Measurements from ENCODE around the gene MSL2.
"Not testable (repeated sequence)": the region's sequence is repeated elsewhere in the genome, so short reads cannot be mapped to it uniquely, and the experiment has no call there.

MSL2 gene

GRCh38 chr3:136134091-136134490 is 62.0 kb downstream of the MSL2 start:
- no peaks in the 10 kb centered on the region for H3F3A ChIP-seq (ENCODE audit: insufficient read depth, low read length)
- no peaks in the 10 kb centered on the region for H3K27me3 ChIP-seq (ENCODE audit: insufficient read depth, low read length)
- no peak overlapping the region for H2AFZ ChIP-seq (ENCODE audit: low read length)
- no peak overlapping the region for H3K27ac ChIP-seq (ENCODE audit: low read depth, low read length, poor library complexity, severe bottlenecking)
- peaks cover 7% of the 10 kb centered on the region for H3K4me1 ChIP-seq (ENCODE audit: insufficient read depth, low read length, severe bottlenecking)
- no peak overlapping the region for H3K4me3 ChIP-seq (ENCODE audit: low read depth, low read length, poor library complexity, severe bottlenecking)
- H3K9ac ChIP-seq (ENCODE audit: low read length): no peak overlapping the region
- H4K20me1 ChIP-seq (ENCODE audit: insufficient read depth, low read length): no peaks in the 10 kb centered on the region
- TF ChIP-seq EZH2 (IDR thresholded peaks at IDR 0.05; ENCODE audit: borderline replicate concordance, low read length): no peak
- TF ChIP-seq CTCF (IDR thresholded peaks at IDR 0.05; ENCODE audit: low read length): no peak
- H3K36me3 ChIP-seq (ENCODE audit: insufficient read depth, low read length): no peaks in the 10 kb centered on the region
- H3K4me2 ChIP-seq (ENCODE audit: low read length): no peak overlapping the region
- no peaks in the 10 kb centered on the region for H3K79me2 ChIP-seq (ENCODE audit: insufficient read depth, low read length)
- H3K9me3 ChIP-seq (ENCODE audit: low read length): no peaks in the 10 kb centered on the region
- no peaks in the 10 kb centered on the region for H3K9me2 ChIP-seq (ENCODE audit: low read depth, low read length)

DNA sequence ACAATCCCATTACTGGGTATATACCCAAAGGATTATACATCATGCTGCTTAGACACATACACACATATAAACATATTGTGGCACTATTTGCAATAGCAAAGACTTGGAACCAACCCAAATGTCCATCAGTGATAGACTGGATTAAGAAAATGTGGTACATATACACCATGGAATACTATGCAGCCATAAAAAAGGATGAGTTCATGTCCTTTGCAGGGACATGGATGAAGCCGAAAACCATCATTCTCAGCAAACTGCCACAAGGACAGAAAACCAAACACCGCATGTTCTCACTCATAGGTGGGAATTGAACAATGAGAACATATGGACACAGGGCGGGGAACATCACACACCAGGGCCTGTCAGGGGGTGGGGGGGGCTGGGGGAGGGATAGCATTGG is 64.5 kb downstream of the MSL2 start:
- not testable (repeated sequence) for H3K9me3 ChIP-seq (ENCODE audit: low read length); H3F3A ChIP-seq (ENCODE audit: insufficient read depth, low read length); H4K20me1 ChIP-seq (ENCODE audit: insufficient read depth, low read length); H3K4me3 ChIP-seq (ENCODE audit: low read depth, low read length, poor library complexity, severe bottlenecking); H3K9ac ChIP-seq (ENCODE audit: low read length); H3K27me3 ChIP-seq (ENCODE audit: insufficient read depth, low read length); H2AFZ ChIP-seq (ENCODE audit: low read length); H3K4me2 ChIP-seq (ENCODE audit: low read length); H3K36me3 ChIP-seq (ENCODE audit: insufficient read depth, low read length); H3K79me2 ChIP-seq (ENCODE audit: insufficient read depth, low read length); H3K9me2 ChIP-seq (ENCODE audit: low read depth, low read length); H3K4me1 ChIP-seq (ENCODE audit: insufficient read depth, low read length, severe bottlenecking); H3K27ac ChIP-seq (ENCODE audit: low read depth, low read length, poor library complexity, severe bottlenecking)

GRCh38 chr3:136122006-136122405 is 74.1 kb downstream of the MSL2 start:
- Histone ChIP-seq H4K20me1 (ENCODE audit: insufficient read depth, low read length) (no peaks in the 10 kb centered on the region), H3K79me2 (ENCODE audit: insufficient read depth, low read length) (no peaks in the 10 kb centered on the region), H3K4me3 (ENCODE audit: low read depth, low read length, poor library complexity, severe bottlenecking) (no peak overlapping the region), H3K9me2 (ENCODE audit: low read depth, low read length) (no peaks in the 10 kb centered on the region), H3K27me3 (ENCODE audit: insufficient read depth, low read length) (no peaks in the 10 kb centered on the region; the same call in 1 of the 2 replicates), H3F3A (ENCODE audit: insufficient read depth, low read length) (no peaks in the 10 kb centered on the region), H3K27ac (ENCODE audit: low read depth, low read length, poor library complexity, severe bottlenecking) (no peak overlapping the region), H3K4me1 (ENCODE audit: insufficient read depth, low read length, severe bottlenecking) (no peaks in the 10 kb centered on the region), H3K9me3 (ENCODE audit: low read length) (no peaks in the 10 kb centered on the region), H3K9ac (ENCODE audit: low read length) (no peak overlapping the region), H2AFZ (ENCODE audit: low read length) (no peak overlapping the region), H3K4me2 (ENCODE audit: low read length) (no peak overlapping the region), H3K36me3 (ENCODE audit: insufficient read depth, low read length) (no peaks in the 10 kb centered on the region)
- TF ChIP-seq EZH2 (IDR thresholded peaks at IDR 0.05; ENCODE audit: borderline replicate concordance, low read length) (no peak), CTCF (IDR thresholded peaks at IDR 0.05; ENCODE audit: low read length) (no peak)

Data from OCI-LY1 (cell line).